GM12891 (cell line): Measurements from ENCODE around the gene YY1.

Source experiments
- PAX5 ChIP-seq: IDR thresholded peaks from 2 replicates; pipeline ENCODE4 v1.6.1; 2011; ENCODE audit warnings: low read length, moderate library complexity, mild to moderate bottlenecking; ENCODE audit not compliant: insufficient read depth, severe bottlenecking
- POLR2A ChIP-seq: IDR thresholded peaks from 2 replicates; pipeline ENCODE4 v1.6.1; 2011; ENCODE audit warnings: low read depth, low read length, control low read depth
- POLR2AphosphoS5 ChIP-seq: IDR thresholded peaks from 2 replicates; pipeline ENCODE4 v1.6.1; 2011; ENCODE audit warnings: low read depth, low read length, control low read depth
- POU2F2 ChIP-seq: IDR thresholded peaks from 2 replicates; pipeline ENCODE4 v1.6.1; 2011; ENCODE audit warnings: low read depth, mild to moderate bottlenecking, control low read depth, low read length, moderate library complexity
- SPI1 ChIP-seq: IDR thresholded peaks from 2 replicates; pipeline ENCODE4 v1.6.1; 2011; ENCODE audit warnings: low read depth, low read length, control low read depth
- TAF1 ChIP-seq: IDR thresholded peaks from 2 replicates; pipeline ENCODE4 v1.6.1; 2011; ENCODE audit warnings: low read depth, low read length, control low read depth

DNA sequence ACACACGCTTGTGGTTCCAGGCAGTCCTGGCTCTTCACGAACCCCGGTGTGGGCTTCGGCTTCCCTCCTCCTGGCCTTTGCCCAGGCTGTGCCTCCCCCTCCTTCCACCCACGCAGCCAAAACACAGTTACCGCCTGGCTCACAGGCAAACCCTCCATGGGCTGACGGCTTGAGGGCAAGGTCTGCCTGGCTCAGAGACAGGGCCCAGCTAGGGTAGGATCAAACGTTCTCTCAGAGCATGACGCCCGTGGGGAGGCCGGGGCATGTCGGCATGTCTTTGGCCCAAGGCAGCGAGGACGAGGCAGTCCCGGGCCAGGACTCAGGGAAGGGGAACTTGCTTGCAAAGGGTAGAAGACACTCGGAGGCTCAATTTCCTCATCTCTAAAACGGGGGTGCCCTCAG, 86.3 kb downstream of the YY1 start:
- TF ChIP-seq POLR2A (no peak), POLR2AphosphoS5 (no peak), TAF1 (no peak), SPI1 (no peak), PAX5 (no peak), POU2F2 (no peak)
